GM18861 (cell line): ENCODE measurements around the gene SLC15A3.

Source experiments
- ATAC-seq: cut with Tn5 transposase; IDR thresholded peaks from one replicate; pipeline ENCODE4 v1.9.1; 2021; ENCODE audit not compliant: unreplicated experiment

The SLC15A3 gene

DNA sequence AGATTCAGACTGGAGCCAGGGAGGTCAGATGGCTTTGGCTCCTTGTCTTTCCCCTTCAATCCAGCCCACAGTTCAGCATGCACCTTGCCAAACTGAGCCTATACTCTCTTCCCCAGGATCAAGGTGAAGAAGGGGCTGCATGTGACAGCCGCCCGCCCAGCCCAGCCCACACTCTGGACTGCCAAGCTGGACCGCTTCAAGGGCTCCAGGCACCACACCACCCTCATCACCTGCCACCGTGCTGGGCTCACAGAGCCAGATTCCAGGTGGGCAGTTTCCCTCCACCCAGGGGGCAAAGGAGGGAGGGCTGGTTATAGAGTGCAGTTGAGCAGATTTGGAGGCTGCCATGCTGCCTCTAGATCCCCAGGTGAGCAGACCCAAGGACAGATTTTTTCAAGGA, 21.6 kb downstream of the SLC15A3 start:
- no peak for ATAC-seq

DNA sequence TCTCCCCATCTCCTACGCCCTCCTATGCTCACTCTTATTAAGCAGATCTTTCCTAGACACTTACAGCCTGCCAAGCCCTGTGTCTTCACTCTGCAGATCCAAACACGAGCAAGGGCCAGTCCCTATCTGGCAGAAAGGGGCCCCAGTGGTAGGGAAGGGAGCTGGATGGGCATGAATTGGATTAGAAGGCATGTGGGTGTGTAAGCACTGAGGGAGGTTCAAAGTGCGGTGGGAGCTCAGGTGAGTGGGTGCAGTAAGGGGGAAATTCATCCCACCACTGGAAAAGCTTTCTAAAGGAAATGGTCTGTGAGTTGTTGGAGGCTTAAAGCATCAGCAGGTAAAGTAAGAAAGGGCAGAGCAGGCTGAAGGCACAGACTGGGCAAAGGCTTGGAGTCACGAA, 22.2 kb downstream of the SLC15A3 start:
- no peak for ATAC-seq

DNA sequence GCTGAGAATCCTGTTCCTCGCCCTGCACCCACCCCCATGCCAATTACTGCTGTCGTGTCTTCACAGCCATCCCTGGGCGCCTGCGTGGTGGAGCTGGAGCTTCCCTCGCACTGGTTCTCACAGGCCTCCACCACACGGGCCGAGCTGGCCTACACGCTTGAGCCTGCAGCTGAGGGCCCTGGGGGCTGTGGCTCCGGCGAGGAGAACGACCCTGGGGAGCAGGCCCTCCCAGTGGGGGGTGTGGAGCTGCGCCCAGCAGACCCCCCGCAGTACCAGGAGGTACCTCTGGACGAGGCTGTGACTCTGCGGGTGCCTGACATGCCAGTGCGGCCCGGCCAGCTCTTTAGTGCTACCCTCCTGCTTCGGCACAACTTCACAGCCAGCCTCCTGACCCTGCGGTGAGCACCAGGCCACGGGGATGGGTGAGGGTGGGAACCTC, 23.4 kb downstream of the SLC15A3 start:
- ATAC-seq: no peak

DNA sequence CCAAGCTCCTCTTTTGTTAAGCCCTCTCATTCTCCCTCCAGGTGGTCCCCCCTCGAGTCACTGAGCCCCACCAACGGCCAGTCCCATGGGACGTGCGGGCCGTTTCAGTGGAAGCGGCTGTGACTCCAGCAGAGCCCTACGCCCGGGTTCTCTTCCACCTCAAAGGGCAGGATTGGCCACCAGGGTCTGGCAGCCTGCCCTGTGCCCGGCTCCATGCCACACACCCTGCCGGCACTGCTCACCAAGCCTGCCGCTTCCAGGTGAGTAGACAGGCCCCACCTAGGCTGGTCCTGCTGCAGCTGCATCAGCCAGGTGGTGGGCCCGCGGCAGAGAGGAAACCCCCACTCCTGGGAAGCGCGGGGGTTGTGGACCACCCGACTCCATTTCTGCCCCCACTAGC, 24.4 kb downstream of the SLC15A3 start:
- no peak for ATAC-seq

DNA sequence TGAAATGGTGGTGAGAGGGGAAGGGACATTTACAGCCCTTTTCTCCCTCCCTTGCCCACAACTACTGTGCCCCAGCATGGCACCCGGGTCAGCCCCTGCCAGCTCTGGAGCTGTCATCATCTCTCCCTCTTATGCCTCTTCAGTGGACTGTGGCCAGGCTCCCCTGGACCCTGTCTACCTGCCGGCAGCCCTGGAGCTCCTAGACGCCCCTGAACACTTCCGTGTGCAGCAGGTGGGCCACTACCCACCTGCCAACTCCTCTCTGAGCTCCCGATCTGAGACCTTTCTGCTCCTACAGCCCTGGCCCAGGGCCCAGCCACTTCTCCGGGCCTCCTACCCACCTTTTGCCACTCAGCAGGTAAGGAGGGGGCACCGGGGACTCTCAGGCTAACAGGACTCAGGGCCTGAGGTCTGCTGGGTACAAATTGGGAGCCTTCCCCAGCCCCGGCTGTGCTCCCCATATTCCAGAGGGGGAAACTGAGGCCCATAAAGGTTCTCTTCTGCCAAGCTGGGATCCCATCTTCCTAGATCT, 24.8 kb downstream of the SLC15A3 start:
- ATAC-seq: no peak

- no peak for ATAC-seq
These were observed 25.5 kb downstream of the SLC15A3 start for GRCh38 chr11:60926500-60926899.

DNA sequence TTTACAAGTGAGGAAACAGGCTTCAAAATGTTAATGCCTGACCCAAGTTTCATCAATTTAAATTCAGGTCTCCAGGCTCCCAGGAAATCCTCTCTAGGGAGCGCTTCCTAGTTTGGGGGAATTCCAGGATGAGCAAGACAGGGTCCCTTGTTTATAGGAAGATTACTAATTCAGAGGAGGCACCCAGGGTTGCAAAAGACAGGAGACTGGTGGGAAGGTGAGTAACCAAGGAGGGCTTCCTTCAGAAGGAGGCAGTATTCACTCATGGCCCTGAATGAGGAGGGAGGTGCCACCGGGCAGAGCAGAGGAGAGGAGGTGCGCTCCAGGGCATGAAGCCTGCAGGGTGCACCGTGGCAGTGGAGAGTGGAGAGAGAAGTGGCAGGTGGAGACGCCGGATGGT, 26.1 kb downstream of the SLC15A3 start:
- no peak for ATAC-seq

- ATAC-seq: no peak
These were observed 26.8 kb downstream of the SLC15A3 start for GRCh38 chr11:60924906-60925853.

- ATAC-seq: no peak
These were observed 27.7 kb downstream of the SLC15A3 start, which contains the start of gene TMEM132A for GRCh38 chr11:60924110-60924905. TSS of gene TMEM132A (plus strand) at chr11:60924460. CDS start at chr11:60924634, 174 bp downstream.

GRCh38 chr11:60923800-60924109, 28.2 kb downstream of the SLC15A3 start:
- no peak for ATAC-seq

DNA sequence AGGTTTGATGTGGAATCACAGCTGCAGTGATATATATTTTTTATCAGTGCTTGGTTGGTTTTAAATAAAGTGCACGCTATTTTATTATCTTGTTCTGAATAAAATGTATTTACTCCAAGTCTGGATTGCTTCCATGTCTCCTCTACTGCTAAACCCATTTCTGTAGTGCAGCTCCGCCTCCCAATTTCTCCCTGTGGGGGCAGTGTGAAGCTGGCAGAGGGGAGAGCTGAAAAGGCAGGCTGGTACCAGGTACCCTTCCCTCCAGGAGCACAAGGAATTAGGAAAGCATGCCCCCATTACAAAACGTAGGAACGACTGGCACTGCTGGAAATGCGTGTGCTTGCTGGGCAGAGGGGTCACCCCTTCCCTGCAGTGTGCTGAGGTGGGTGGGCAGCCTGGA, 28.6 kb downstream of the SLC15A3 start:
- no peak for ATAC-seq

DNA sequence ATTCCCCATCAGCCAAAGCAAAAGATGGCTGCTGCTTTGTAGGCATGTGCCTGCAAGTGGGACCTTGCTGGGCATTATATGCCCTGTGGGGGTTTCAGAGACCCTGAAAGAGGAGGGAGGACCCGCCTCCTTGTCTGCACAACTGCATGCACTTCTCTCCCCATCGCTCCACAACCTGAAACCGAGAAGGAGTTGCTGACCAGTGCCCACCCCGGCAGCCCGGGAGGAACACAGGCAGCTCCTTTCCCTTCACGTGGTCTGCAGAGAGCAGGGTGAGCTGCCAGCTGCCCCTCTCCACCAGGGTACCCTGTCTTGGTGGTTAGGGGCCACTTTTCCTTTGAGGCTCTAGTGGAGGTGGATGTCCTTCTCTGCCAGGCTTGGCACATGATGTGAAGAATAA, 29.1 kb downstream of the SLC15A3 start:
- no peak for ATAC-seq

DNA sequence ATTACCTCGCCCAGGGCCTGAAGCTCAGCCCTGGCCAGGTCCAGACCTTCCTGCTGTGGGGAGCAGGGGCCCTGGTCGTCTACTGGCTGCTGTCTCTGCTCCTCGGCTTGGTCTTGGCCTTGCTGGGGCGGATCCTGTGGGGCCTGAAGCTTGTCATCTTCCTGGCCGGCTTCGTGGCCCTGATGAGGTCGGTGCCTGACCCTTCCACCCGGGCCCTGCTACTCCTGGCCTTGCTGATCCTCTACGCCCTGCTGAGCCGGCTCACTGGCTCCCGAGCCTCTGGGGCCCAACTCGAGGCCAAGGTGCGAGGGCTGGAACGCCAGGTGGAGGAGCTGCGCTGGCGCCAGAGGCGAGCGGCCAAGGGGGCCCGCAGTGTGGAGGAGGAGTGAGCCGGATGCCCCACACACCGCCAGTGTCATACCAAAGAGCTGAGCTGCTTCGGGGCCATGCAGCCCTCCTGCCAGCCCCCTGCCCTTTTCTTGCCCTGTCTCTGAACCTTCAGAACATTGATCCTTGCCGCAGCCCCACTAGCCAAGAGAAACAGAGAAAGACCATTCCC, 30.1 kb downstream of the SLC15A3 start:
- ATAC-seq: no peak

- no peak for ATAC-seq
These were observed 30.7 kb downstream of the SLC15A3 start for GRCh38 chr11:60921259-60921658.

DNA sequence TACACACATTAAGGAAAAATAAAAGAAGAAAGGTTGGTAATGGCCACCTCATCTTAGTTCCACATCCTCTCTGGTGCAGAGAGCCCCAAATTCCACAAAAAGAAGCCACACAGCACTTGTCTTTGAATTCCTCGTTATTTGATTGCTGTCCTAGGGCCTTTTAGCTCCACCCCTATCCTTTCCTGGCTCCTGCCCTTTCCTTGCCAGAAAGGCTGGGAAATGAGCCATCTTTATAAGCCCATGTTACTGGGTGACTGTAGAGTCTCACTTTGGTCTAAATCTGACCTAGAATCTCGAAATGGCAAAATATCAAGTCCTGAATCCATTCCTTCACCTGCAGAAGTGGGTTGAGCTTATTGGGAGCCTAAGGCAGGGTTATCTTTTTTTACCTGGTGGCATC, 32.0 kb downstream of the SLC15A3 start:
- no peak for ATAC-seq

- no peak for ATAC-seq
These were observed 32.7 kb downstream of the SLC15A3 start for GRCh38 chr11:60919320-60919719.

GRCh38 chr11:60918939-60919265, 33.1 kb downstream of the SLC15A3 start:
- no peak for ATAC-seq

DNA sequence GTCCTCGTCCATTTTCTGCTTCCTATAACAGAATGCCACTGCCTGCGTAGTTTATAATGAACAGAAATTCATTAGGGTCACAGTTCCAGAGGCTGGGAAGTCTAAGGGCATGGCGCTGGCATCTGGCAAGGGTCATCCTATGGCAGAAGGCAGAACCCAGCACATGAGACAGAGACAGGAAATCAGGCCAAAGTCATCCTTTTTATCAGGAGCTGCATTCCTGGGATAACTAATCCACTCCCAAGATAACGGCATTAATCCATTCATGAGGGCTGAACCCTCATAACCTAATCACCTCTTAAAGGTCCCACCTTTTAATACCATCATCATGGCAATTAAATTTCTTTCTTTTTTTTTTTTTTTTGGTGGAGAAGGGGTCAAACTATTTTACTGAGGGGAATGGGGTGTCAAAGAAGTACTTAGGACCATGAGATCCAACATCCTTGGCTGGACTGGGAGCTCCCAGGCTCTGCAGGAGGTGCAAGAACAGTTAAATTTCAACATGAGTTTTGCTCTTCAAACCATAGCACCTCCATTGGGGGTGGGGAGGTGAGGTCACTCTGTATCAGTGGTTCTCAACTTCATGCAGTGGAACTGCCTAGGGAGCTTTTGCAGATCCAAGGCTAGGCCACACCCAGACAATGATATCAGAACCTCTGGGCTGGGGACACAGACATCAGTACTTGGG, 33.6 kb downstream of the SLC15A3 start:
- ATAC-seq: no peak

DNA sequence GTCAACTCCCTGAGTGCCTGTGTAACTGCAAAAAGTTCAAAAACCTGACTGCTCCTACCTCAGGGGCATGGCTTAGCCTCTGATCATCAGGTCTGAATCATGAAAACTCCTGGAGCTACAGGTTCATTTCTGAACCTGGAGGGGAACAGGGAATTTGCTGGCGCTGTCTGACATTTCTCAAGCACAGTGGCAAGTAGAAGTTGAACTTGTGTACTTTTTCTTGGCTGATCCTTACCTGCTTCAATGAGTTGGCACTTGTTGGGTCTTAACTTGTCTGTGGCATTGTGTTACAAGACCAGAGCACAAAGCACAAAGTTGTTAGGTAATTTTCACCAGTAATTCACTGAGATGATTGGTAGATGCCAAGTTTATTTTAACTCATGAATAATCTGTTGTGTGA, 34.7 kb downstream of the SLC15A3 start:
- no peak for ATAC-seq

GRCh38 chr11:60916669-60917206, 35.2 kb downstream of the SLC15A3 start:
- no peak for ATAC-seq
